Measurements from ENCODE around the gene PDCL3. TPM values are rescaled to one million over a fixed set of nuclear protein-coding genes. Genes with fewer than 3 reads are reported as not detected.

Gene PDCL3
- total and polyA plus RNA-seq, 2 donors (not counting 3 experiments of a cell fraction or from before 2014, with no cell fraction given): 19.4 to 32.8 TPM

DNA sequence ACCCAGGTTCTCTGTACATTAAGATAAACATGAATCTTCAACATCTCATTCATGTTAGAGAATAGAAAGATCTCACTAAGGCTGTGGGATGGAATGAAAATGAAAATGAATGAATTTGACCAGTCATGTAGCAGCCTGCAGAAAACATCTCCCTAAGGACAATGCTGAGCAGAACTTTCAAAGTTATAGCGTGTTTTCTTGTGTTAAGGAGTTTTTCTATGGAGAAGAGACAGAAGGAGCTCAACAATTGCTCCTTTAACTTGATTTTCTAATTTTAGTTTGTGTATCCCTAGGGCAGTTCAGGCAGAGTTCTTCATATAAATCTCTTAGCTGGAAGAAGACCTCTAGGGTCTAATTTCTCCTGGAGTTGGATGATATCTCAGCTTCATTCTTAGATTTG, 45.2 kb upstream of the PDCL3 start:
- ChIA-PET POLR2A (no interaction called here), CTCF (interaction anchor here (1.5 kb wide), 1 partner anchor 45 kb away, joined by 4 read pairs; the partner anchor contains the start of gene PDCL3)
- Histone ChIP-seq H2AFZ (ENCODE audit: low read depth, low read length) (no peak overlapping the region), H3K4me2 (ENCODE audit: insufficient read depth, low read length) (no peak overlapping the region), H3K4me1 (ENCODE audit: control insufficient read depth, extremely low read depth, insufficient read depth, low read length) (no peaks in the 10 kb centered on the region), H3K27me3 (ENCODE audit: control insufficient read depth in 2 of 2, insufficient read depth in 2 of 2, low read length in 2 of 2) (no peaks in the 10 kb centered on the region), H3K9ac (replicated peaks; ENCODE audit: extremely low read depth, insufficient read depth, low read length) (no peak overlapping the region), H3K4me3 (replicated peaks in 1 of 3; ENCODE audit: insufficient read depth in 1 of 3, low read depth in 1 of 3, low read length in 3 of 3) (no peak overlapping the region), H3K79me2 (ENCODE audit: control insufficient read depth, insufficient read depth, low read length) (no peaks in the 10 kb centered on the region), H3K27ac (ENCODE audit: insufficient read depth, low read depth, low read length) (no peak overlapping the region), H3K9me3 (replicated peaks; ENCODE audit: control insufficient read depth, insufficient read depth, low read length) (no peaks in the 10 kb centered on the region), H3K9me1 (replicated peaks; ENCODE audit: control insufficient read depth, extremely low read depth, insufficient read depth, low read length) (no peaks in the 10 kb centered on the region), H4K20me1 (replicated peaks; ENCODE audit: control insufficient read depth, extremely low read depth, insufficient read depth, low read length) (no peaks in the 10 kb centered on the region), H3K36me3 (ENCODE audit: control insufficient read depth in 2 of 2, extremely low read depth in 1 of 2, insufficient read depth in 2 of 2, low read length in 2 of 2) (no peaks in the 10 kb centered on the region)
- intact Hi-C loops (cut with micrococcal nuclease) (no loop called here), dilution Hi-C loops (cut with MboI; ENCODE audit: extremely low pct_ligation_motif_present, low sequenced_read_pairs) (no loop called here)
- FAIRE-seq (no peak), DNase-seq (ENCODE audit: low read depth, low spot score) (no peak)
- no peak for TF ChIP-seq FOS (IDR thresholded peaks at IDR 0.05; ENCODE audit: borderline replicate concordance, insufficient read depth, low read length)
- no peak for TF ChIP-seq EZH2 (IDR thresholded peaks at IDR 0.05; ENCODE audit: borderline replicate concordance, low read depth, low read length, severe bottlenecking)
- no peak for TF ChIP-seq JUN (IDR thresholded peaks at IDR 0.05; ENCODE audit: borderline replicate concordance, insufficient read depth, insufficient read length, low read depth)
- TF ChIP-seq, protein P1, sequence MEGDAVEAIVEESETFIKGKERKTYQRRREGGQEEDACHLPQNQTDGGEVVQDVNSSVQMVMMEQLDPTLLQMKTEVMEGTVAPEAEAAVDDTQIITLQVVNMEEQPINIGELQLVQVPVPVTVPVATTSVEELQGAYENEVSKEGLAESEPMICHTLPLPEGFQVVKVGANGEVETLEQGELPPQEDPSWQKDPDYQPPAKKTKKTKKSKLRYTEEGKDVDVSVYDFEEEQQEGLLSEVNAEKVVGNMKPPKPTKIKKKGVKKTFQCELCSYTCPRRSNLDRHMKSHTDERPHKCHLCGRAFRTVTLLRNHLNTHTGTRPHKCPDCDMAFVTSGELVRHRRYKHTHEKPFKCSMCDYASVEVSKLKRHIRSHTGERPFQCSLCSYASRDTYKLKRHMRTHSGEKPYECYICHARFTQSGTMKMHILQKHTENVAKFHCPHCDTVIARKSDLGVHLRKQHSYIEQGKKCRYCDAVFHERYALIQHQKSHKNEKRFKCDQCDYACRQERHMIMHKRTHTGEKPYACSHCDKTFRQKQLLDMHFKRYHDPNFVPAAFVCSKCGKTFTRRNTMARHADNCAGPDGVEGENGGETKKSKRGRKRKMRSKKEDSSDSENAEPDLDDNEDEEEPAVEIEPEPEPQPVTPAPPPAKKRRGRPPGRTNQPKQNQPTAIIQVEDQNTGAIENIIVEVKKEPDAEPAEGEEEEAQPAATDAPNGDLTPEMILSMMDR (IDR thresholded peaks at IDR 0.05; ENCODE audit: extremely low read depth in 1 of 2, insufficient read depth in 1 of 2, low read depth in 1 of 2, low read length in 2 of 2): no peak
- no peak for TF ChIP-seq POLR2AphosphoS5 (IDR thresholded peaks at IDR 0.05; ENCODE audit: insufficient read depth, low read depth, low read length)
- no peak for TF ChIP-seq POLR2A (IDR thresholded peaks at IDR 0.05; ENCODE audit: low read depth, low read length)
- TF ChIP-seq GATA2 (IDR thresholded peaks at IDR 0.05; ENCODE audit: insufficient read depth, insufficient read length, low read depth, low read length): no peak
- no peak for TF ChIP-seq MYC (IDR thresholded peaks at IDR 0.05; ENCODE audit: low read depth, low read length)
- TF ChIP-seq, protein P2, sequence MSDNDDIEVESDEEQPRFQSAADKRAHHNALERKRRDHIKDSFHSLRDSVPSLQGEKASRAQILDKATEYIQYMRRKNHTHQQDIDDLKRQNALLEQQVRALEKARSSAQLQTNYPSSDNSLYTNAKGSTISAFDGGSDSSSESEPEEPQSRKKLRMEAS (IDR thresholded peaks at IDR 0.05; ENCODE audit: insufficient read depth, insufficient read length): no peak
- BruUV-seq (replicated peaks): no TSS peak
